WTC11 (cell line): ENCODE results near the gene MRPL41. TPM values are rescaled to one million over a fixed set of nuclear protein-coding genes. Genes with fewer than 3 reads are reported as not detected.
"Not testable (repeated sequence)": the region's sequence is repeated elsewhere in the genome, so short reads cannot be mapped to it uniquely, and the experiment has no call there.

ENCODE experiments used
- ATAC-seq: fragments of 200-7000 bp; cut with Tn5 transposase; 2 replicates; pipeline ENCODE4 v1.10.0; 2021; ENCODE audit warnings: mild to moderate bottlenecking, moderate library complexity
- CTCF ChIA-PET: fragments of 300-600 bp; sonication (Branson Sonifier 250); formaldehyde crosslinking; loops from one replicate; lab custom pipeline; 2021; ENCODE audit warnings: antibody characterized with exemption; lab: Charles Lee
- POLR2A ChIA-PET: fragments of 350-600 bp; sonication (Branson Sonifier 250); formaldehyde crosslinking; loops from one replicate; lab custom pipeline; 2021; ENCODE audit warnings: antibody characterized with exemption; lab: Charles Lee
- DNase-seq: peaks from one replicate; pipeline ENCODE4 v3.0.0; 2021; ENCODE audit warnings: low spot score
- H3K27ac Mint-ChIP-seq: 2 replicates; pipeline ENCODE4 v1.8.0; 2021; ENCODE audit warnings: mixed read lengths
- H3K27me3 Mint-ChIP-seq: 2 replicates; pipeline ENCODE4 v1.8.0; 2021; ENCODE audit warnings: low read depth, mild to moderate bottlenecking, moderate library complexity, mixed read lengths
- H3K36me3 Mint-ChIP-seq: 2 replicates; pipeline ENCODE4 v1.8.0; 2021; ENCODE audit warnings: mixed read lengths
- H3K4me1 Mint-ChIP-seq: 2 replicates; pipeline ENCODE4 v1.8.0; 2022; ENCODE audit warnings: mixed read lengths
- H3K4me3 Mint-ChIP-seq: 2 replicates; pipeline ENCODE4 v1.8.0; 2021; ENCODE audit warnings: mild to moderate bottlenecking, moderate library complexity, mixed read lengths
- H3K9me3 Mint-ChIP-seq: 2 replicates; pipeline ENCODE4 v1.8.0; 2021; ENCODE audit warnings: mixed read lengths
- CBFB ChIP-seq: sonication (generic); formaldehyde crosslinking; IDR thresholded peaks from 2 replicates; pipeline ENCODE4 v1.8.1; 2022; ENCODE audit warnings: mild to moderate bottlenecking, low read depth, missing genetic modification reagents
- CREB1 ChIP-seq: sonication (generic); formaldehyde crosslinking; IDR thresholded peaks from 2 replicates; pipeline ENCODE4 v1.8.0; 2023; ENCODE audit warnings: mild to moderate bottlenecking, missing genetic modification reagents
- E2F1 ChIP-seq: sonication (generic); formaldehyde crosslinking; IDR thresholded peaks from 2 replicates; pipeline ENCODE4 v1.8.0; 2022; ENCODE audit warnings: mild to moderate bottlenecking, missing genetic modification reagents
- E2F5 ChIP-seq: sonication (generic); formaldehyde crosslinking; IDR thresholded peaks from 2 replicates; pipeline ENCODE4 v1.8.1; 2022; ENCODE audit warnings: mild to moderate bottlenecking, moderate library complexity, missing genetic modification reagents
- EMX1 ChIP-seq: fragments of 250-450 bp; sonication (Bioruptor Pico); IDR thresholded peaks from 2 replicates; pipeline ENCODE4 v1.8.0; 2021; ENCODE audit warnings: mild to moderate bottlenecking
- ERG ChIP-seq: fragments of 250-450 bp; sonication (Bioruptor Pico); IDR thresholded peaks from 2 replicates; pipeline ENCODE4 v1.8.0; 2021; ENCODE audit warnings: mild to moderate bottlenecking
- FOXP1 ChIP-seq: sonication (generic); formaldehyde crosslinking; IDR thresholded peaks from 2 replicates; pipeline ENCODE4 v1.8.0; 2022; ENCODE audit warnings: missing genetic modification reagents, mild to moderate bottlenecking, moderate library complexity, borderline replicate concordance
- GRHL2 ChIP-seq: fragments of 250-450 bp; sonication (Bioruptor Pico); IDR thresholded peaks from 2 replicates; pipeline ENCODE4 v1.8.0; 2022; ENCODE audit warnings: mild to moderate bottlenecking, moderate library complexity; ENCODE audit not compliant: insufficient replicate concordance, severe bottlenecking
- HMGA2 ChIP-seq: fragments of 250-450 bp; sonication (Bioruptor Pico); IDR thresholded peaks from 2 replicates; pipeline ENCODE4 v1.4.0; 2021; ENCODE audit warnings: mild to moderate bottlenecking, moderate library complexity
- KAT7 ChIP-seq: sonication (generic); formaldehyde crosslinking; IDR thresholded peaks from 2 replicates; pipeline ENCODE4 v1.8.1; 2023; ENCODE audit warnings: missing genetic modification reagents, mild to moderate bottlenecking, borderline replicate concordance
- MXD4 ChIP-seq: fragments of 250-450 bp; sonication (Bioruptor Pico); IDR thresholded peaks from 2 replicates; pipeline ENCODE4 v1.8.0; 2021; ENCODE audit warnings: mild to moderate bottlenecking, moderate library complexity, borderline replicate concordance
- MYBL2 ChIP-seq: sonication (generic); formaldehyde crosslinking; IDR thresholded peaks from 2 replicates; pipeline ENCODE4 v1.8.1; 2023; ENCODE audit warnings: mild to moderate bottlenecking, moderate library complexity, missing genetic modification reagents
- NR1H2 ChIP-seq: sonication (generic); formaldehyde crosslinking; IDR thresholded peaks from 2 replicates; pipeline ENCODE4 v1.9.0; 2021; ENCODE audit warnings: mild to moderate bottlenecking, moderate library complexity, missing genetic modification reagents
- PREB ChIP-seq: sonication (generic); formaldehyde crosslinking; IDR thresholded peaks from 2 replicates; pipeline ENCODE4 v1.8.1; 2022; ENCODE audit warnings: mild to moderate bottlenecking, missing genetic modification reagents, moderate library complexity, borderline replicate concordance
- SP1 ChIP-seq: sonication (generic); formaldehyde crosslinking; conservative IDR thresholded peaks from 2 replicates; pipeline ENCODE4 v1.8.1; 2022; ENCODE audit warnings: missing genetic modification reagents
- ZBTB43 ChIP-seq: sonication (generic); formaldehyde crosslinking; IDR thresholded peaks from 2 replicates; pipeline ENCODE4 v1.8.1; 2023; ENCODE audit warnings: mild to moderate bottlenecking, missing genetic modification reagents
- ZMAT4 ChIP-seq: fragments of 250-450 bp; sonication (Bioruptor Pico); IDR thresholded peaks from 2 replicates; pipeline ENCODE4 v1.9.0; 2021; ENCODE audit warnings: mild to moderate bottlenecking
- ZNF138 ChIP-seq: sonication (generic); formaldehyde crosslinking; conservative IDR thresholded peaks from 2 replicates; pipeline ENCODE4 v1.8.1; 2022; ENCODE audit warnings: mild to moderate bottlenecking, moderate library complexity, missing genetic modification reagents
- ZNF423 ChIP-seq: fragments of 250-450 bp; sonication (Bioruptor Pico); IDR thresholded peaks from 2 replicates; pipeline ENCODE4 v2.1.2; 2022; ENCODE audit warnings: mild to moderate bottlenecking, moderate library complexity
- ZNF512 ChIP-seq: sonication (generic); formaldehyde crosslinking; IDR thresholded peaks from 2 replicates; pipeline ENCODE4 v1.8.1; 2022; ENCODE audit warnings: missing genetic modification reagents, borderline replicate concordance
- ZNF671 ChIP-seq: fragments of 250-450 bp; sonication (Bioruptor Pico); IDR thresholded peaks from 2 replicates; pipeline ENCODE4 v1.8.0; 2021; ENCODE audit warnings: mild to moderate bottlenecking
- total RNA-seq: library from RNA; stranded (reverse); gene quantifications from 3 replicates; pipeline ENCODE4 v1.2.3, GENCODE V29; 2021

MRPL41 gene
- total RNA-seq, 1 experiment from 2014 or later = 70.1 TPM

GRCh38 chr9:137592767-137593166 is 41.1 kb downstream of the MRPL41 start (continued):
- no peak for TF ChIP-seq ERG (CRISPR knock-in tag)

GRCh38 chr9:137593176-137593575 is 41.5 kb downstream of the MRPL41 start:
- peaks cover 2% of the 10 kb centered on the region for H3K36me3 Mint-ChIP-seq
- H3K4me1 Mint-ChIP-seq = peaks cover 5% of the 10 kb centered on the region; the same call in 1 of the 2 replicates
- H3K27me3 Mint-ChIP-seq = peaks cover 9% of the 10 kb centered on the region
- no peak for DNase-seq
- H3K27ac Mint-ChIP-seq = no peak overlapping the region
- H3K9me3 Mint-ChIP-seq = peaks cover 3% of the 10 kb centered on the region; the same call in 1 of the 2 replicates
- no peak for ATAC-seq
- TF ChIP-seq CREB1 (CRISPR knock-in tag) (no peak), ZNF423 (CRISPR knock-in tag) (no peak), MYBL2 (CRISPR knock-in tag) (no peak), NR1H2 (CRISPR knock-in tag) (no peak), HMGA2 (no peak), E2F1 (no peak), PREB (CRISPR knock-in tag) (no peak), EMX1 (no peak), ZNF138 (CRISPR knock-in tag) (no peak), CBFB (CRISPR knock-in tag) (no peak), E2F5 (CRISPR knock-in tag) (no peak), FOXP1 (CRISPR knock-in tag) (no peak)
- TF ChIP-seq, all 79 proteins: peak for 0
- ChIA-PET POLR2A (no interaction called here), CTCF (interaction anchor here (1.5 to 3.1 kb wide), 2 partner anchors 12 to 179 kb away, joined by 3 to 11 read pairs; partner anchors contain the start of gene ARRDC1)
- no peak overlapping the region for H3K4me3 Mint-ChIP-seq

- H3K9me3 Mint-ChIP-seq, POLR2A ChIA-PET, H3K4me1 Mint-ChIP-seq, H3K4me3 Mint-ChIP-seq, H3K27me3 Mint-ChIP-seq, H3K36me3 Mint-ChIP-seq, H3K27ac Mint-ChIP-seq, DNase-seq, ATAC-seq: not testable (repeated sequence)
- CTCF ChIA-PET = interaction anchor here (0.6 to 0.7 kb wide), 2 partner anchors 9 to 71 kb away, joined by 3 to 4 read pairs; partner anchors contain the start of gene ARRDC1
Observed at GRCh38 chr9:137596577-137596976, 44.9 kb downstream of the MRPL41 start.

GRCh38 chr9:137598943-137599342 is 47.3 kb downstream of the MRPL41 start:
- peaks cover 3% of the 10 kb centered on the region; the same call in 1 of the 2 replicates for H3K9me3 Mint-ChIP-seq
- DNase-seq (no peak), ATAC-seq (no peak)
- H3K4me3 Mint-ChIP-seq = no peak overlapping the region
- ChIA-PET POLR2A (no interaction called here), CTCF (interaction anchor here (0.5 kb wide), 1 partner anchor 76 kb away, joined by 5 read pairs; no protein-coding TSS in a partner anchor)
- H3K27ac Mint-ChIP-seq = no peak overlapping the region
- peaks cover 26% of the 10 kb centered on the region for H3K27me3 Mint-ChIP-seq
- H3K36me3 Mint-ChIP-seq = no peaks in the 10 kb centered on the region
- peaks cover 8% of the 10 kb centered on the region for H3K4me1 Mint-ChIP-seq
- no peak for TF ChIP-seq MXD4 (CRISPR knock-in tag)
- TF ChIP-seq ZBTB43 (CRISPR knock-in tag) = no peak
- no peak for TF ChIP-seq ZNF671
- no peak for TF ChIP-seq ZNF138 (CRISPR knock-in tag)
- TF ChIP-seq KAT7 (CRISPR knock-in tag) = no peak
- TF ChIP-seq SP1 (CRISPR knock-in tag) = no peak
- no peak for TF ChIP-seq ZMAT4 (CRISPR knock-in tag)
- TF ChIP-seq ZNF512 (CRISPR knock-in tag) = no peak
- no peak for TF ChIP-seq GRHL2 (CRISPR knock-in tag)
